ENCODE results near the gene LBX2.

LBX2 gene

DNA sequence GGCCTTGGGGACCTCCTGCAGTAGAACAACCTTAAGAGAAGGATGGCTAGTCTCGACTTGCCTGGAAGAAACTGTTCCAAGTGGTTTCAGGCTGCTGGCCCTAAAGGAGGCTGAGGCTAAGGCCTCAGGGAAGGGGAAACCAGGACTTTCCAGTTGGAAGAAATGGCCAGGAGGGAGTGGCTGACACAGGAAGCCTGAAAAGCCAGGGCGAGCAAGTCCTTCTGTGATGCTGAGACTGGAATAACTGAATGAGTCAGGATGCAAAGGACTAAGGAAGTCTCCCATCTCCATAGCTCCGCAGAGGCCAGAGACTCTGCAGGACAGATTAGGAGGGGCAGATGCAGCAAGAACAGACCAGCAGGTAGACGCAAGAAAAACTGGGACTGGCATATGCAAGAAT is 37.7 kb upstream of the LBX2 start:
- TF ChIP-seq, protein P1, sequence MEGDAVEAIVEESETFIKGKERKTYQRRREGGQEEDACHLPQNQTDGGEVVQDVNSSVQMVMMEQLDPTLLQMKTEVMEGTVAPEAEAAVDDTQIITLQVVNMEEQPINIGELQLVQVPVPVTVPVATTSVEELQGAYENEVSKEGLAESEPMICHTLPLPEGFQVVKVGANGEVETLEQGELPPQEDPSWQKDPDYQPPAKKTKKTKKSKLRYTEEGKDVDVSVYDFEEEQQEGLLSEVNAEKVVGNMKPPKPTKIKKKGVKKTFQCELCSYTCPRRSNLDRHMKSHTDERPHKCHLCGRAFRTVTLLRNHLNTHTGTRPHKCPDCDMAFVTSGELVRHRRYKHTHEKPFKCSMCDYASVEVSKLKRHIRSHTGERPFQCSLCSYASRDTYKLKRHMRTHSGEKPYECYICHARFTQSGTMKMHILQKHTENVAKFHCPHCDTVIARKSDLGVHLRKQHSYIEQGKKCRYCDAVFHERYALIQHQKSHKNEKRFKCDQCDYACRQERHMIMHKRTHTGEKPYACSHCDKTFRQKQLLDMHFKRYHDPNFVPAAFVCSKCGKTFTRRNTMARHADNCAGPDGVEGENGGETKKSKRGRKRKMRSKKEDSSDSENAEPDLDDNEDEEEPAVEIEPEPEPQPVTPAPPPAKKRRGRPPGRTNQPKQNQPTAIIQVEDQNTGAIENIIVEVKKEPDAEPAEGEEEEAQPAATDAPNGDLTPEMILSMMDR (IDR thresholded peaks at IDR 0.05) = no peak

DNA sequence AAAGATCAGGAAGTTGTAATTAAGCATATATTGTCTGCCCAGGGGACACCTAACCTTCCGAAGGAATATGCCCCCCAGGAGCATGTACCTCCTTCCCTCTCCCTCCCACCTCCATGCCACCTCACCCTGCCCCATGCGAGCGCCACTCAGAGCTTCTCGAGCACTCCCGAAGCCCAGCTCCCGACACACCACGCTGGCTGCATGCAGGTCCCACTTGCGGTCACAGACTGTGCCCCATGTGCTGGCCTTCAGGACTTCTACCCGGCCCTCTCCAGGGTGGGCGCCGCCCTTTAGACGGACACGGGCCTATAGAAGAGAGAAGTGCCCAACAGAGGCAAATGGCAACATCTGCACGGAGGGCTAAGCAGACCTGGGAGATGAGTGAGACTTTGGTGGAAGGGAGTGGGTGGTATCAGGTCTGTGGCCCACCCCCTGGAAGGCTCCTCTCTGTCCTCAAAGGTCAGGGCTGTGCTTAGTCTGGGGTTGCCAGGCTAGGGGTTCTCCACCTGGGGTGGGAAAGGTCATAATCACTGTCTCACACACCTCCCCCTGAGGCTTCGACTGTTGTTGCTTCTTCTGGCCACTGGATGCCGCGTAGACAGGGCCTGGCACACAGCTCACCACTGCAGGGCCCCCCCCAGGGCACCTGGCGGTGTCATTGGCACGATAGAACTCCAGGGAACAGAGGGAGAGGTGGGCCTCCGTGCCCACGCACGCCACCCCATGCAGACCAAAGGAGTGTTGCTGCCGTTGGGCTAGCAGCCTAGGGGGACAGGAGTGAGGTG is 37.0 kb upstream of the LBX2 start:
- TF ChIP-seq, protein P1 (IDR thresholded peaks at IDR 0.05) = no peak

DNA sequence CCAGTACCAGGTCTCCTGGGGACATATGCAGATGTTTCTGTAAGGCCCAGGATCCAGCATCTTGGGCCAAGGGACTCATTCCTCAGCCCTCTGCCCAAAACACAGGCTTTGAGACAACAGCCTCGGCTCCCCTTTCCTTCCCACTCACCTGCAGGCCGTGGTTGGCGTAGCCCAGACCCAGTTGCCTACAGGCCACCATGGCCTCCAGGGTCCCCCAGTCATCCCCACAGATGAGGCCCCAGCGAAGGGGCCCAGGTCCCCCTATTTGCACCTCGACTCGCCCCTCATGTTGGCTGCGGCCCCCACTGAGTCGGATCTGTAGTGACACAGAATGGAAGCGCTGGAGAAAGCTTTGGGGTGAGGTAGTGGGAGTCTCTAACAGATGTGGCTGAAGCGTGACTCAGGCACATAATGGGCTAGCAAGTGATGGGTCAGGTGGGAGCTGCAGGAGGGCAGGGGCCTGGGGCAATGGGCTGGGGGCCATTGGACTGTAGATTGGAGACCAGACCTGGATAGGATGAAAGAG is 36.1 kb upstream of the LBX2 start:
- TF ChIP-seq, protein P1 (IDR thresholded peaks at IDR 0.05) = no peak

DNA sequence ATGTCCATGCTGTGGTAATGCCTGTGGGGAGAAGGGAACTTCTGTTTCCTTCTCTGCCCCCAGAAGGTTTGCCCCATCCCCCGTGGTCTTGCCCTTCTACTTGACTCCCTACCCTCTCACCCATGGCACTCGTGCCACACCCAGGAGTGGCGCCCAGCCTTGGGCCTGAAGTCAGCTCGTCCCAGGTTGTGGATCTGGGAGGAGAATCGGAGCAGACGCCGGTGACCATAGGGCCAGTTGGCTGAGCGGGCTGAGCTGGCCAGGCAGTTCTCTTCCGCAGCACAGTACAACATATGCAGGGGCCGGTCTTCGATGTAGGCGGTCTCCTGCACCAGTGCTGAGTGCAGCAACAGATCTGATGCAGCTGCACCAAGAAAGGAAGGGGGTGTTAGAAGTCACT is 35.0 kb upstream of the LBX2 start:
- TF ChIP-seq, protein P1 (IDR thresholded peaks at IDR 0.05) = no peak

DNA sequence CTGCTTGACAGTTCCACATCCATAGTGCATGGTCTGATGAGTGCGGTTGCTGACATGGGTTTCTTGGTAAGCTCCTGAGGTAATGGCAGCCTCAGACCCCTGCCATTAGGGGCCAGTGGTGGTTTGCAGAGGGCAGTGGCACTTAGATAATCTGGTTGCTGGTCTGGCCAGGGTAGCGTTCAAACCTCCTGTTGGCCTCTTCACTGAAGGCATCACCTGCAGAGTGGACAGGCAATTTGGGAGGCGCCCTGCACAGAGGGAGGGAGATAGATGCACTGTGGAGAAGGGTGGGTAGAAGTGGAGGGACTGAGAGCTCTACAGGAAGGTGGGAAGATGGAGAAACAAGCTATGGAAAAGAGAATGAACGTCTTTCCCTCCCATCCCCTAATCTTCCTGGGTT is 34.1 kb upstream of the LBX2 start:
- TF ChIP-seq, protein P1 (IDR thresholded peaks at IDR 0.05) = no peak

DNA sequence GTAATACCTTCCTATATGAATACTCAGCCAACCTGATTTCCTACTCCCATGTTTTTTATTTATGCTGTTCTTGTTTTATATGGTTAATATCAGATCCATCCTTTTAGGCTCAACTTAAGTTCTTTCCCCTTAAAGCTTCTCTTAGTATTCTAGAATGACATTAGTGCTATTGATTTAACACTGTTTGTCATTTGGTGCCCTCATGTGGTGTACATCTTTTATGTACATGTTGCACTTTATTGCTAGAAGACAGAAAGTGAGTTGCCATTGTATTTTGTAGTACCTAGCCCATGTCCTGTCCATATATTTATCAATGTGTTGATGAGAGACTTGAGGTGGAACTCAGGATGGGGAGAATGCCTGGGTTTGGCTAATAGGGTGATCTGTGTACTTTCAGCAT is 32.8 kb upstream of the LBX2 start:
- TF ChIP-seq, protein P1 (IDR thresholded peaks at IDR 0.05) = no peak; the same call in 1 of the 2 replicates

DNA sequence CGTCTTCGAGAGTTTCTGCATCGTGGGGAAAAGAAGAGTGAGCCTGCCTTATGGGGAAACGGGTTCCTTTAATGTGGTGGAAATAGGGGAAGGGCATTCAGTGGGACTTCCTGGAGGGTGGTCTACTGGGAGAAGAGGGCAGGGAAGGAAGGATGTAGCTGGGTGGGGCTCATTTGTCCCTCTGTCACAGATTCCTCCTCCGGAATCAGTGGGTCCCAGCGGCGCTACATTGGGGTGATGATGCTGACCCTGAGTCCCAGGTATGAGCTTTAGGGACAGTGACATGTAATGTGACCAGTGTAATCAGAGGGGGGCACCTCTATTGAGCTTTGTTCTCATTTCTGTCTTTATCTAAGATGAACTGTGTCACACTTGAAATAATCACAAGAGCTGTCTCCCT is 32.3 kb upstream of the LBX2 start:
- TF ChIP-seq, protein P1 (IDR thresholded peaks at IDR 0.05) = no peak
